GM18498 (cell line): ENCODE data around the gene MAGI2.

Experiments
- ATAC-seq: cut with Tn5 transposase; IDR thresholded peaks from one replicate; pipeline ENCODE4 v1.9.1; 2021; ENCODE audit warnings: mild to moderate bottlenecking, moderate library complexity; ENCODE audit not compliant: unreplicated experiment

MAGI2 gene

DNA sequence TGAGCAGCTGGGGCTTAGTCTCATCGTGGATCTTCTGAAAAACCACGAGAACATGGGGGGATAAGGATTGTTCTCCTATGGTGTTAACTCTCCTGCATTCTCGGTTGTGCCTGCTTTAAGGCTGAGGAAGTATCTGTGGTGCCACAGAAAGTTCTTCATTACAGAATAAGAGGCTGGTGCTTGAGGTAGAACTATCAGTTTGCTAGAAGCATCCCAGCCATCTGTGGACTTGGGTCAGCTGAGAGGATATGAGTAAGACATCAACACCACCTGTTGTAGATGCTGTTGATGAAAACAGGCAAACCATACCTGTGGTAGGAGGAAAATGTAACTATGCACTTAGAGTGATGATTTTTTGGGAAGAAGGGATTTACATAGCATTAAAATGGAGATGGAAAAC, 1238.3 kb downstream of the MAGI2 start:
- no peak for ATAC-seq

DNA sequence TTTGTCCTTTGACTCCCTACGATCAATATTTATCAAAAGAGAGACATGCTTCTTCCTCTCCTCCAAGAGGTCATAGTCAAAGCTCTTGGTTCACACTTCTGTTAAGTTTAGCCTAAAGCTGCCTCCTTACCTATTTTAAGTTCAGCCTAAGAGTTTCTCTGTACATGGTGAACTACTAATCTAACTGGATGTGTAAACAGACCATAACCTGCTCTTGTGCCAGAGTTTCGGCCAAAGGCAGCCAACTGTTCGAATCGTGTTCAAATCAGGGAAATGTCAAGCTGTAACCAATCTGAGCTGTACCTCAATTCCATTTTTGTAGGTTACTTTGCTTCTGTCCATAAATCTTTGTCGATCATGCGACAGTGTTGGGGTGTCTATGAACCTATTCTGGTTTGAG, 1240.1 kb downstream of the MAGI2 start:
- ATAC-seq: no peak

DNA sequence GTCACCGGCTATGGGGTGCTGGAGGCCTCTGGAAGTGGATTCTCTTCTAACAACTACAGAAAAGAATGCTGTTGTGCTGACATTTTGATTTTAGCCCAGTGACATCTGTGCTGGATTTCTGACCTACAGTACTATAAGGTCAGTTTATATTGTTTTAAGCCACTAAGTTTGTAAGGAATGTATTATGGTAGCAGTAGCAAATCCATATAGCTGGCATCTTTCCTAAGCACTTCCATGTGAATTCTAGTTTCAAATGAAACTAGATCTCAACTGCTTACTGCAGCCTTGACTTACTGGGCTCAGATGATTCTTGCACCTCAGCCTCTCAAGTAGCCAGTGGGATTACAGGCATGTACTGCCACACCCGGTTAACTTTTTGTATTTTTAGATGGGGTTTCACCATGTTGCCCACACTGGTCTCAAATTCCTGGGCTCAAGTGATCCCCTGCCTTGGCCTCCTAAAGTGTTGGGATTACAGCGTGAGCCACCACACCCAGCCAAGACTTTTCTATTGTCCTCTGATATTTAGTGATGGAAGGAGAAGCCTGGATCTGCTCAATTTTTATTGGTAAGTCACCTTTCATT, 1240.9 kb downstream of the MAGI2 start:
- no peak for ATAC-seq

DNA sequence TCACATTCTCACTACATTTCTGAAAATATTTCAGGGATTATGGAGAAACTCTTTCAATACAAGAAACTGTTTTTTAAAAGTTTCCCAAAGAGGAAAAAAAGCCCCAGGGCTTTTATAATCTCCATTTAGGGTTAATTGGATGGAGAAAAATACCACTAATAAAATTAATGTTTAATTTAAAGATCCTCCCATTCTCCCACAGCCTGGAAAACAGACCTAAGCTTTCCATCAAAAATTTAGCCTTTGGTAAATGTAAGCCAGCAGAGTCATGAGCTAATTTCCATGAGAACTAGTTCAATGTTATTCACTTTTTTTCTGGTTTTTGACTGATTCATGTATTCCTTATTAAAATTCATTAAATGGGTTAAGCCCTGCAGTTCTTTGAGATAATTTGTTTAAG, 1246.2 kb downstream of the MAGI2 start:
- ATAC-seq: no peak

- no peak for ATAC-seq
Measured at GRCh38 chr7:78206769-78207168, 1246.7 kb downstream of the MAGI2 start.

DNA sequence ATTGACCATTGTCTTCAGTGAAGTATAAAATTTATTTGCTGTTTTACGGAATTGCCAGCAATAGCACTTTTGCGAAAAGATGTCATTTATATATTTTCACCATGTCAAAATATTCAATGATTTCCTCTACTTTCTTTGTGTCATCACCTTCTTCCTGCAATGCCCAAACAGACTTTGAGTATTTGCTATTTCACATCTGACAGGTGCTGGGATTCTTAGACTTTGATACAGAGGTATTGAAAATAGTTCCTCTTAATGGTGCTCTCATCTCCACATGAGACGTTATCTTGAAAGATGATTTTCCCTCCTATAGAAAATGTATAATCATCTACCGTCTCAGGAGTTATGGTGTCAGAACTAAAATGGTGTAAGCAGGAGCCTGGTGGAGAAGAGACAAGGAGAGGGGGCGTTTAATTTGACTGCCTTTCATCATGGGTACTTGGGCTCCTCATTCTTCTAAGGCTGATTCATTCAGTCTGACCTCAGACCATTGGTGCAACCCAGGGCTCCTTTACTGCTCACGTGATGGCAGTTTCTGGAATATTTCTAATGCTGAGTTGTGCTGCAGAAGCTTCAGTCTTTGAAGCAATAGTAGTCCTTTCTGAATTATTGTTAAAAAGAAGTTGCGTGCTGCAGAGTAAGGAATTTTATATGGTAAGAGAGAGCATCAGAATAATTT, 1250.3 kb downstream of the MAGI2 start:
- no peak for ATAC-seq

- no peak for ATAC-seq
Measured at GRCh38 chr7:78198756-78199155, 1254.7 kb downstream of the MAGI2 start.

DNA sequence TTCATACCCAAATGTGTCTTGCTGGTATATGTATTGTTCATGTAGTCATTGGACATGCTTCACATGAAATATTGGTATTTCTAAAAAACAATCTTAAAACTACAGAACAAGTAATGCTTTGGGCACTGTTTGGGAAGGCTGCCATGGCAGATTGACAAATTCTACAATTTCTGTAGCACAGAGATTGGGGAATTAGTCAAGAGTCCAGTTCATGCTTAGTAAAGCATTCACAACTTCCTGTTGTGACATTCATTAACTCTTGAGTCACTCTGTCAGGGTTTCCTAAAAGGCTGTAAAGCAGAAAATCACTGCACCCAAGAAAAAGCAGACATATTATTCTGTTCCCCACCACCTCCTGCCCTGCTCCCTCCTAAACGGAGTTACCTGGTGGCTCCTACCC, 1256.0 kb downstream of the MAGI2 start:
- ATAC-seq: no peak

DNA sequence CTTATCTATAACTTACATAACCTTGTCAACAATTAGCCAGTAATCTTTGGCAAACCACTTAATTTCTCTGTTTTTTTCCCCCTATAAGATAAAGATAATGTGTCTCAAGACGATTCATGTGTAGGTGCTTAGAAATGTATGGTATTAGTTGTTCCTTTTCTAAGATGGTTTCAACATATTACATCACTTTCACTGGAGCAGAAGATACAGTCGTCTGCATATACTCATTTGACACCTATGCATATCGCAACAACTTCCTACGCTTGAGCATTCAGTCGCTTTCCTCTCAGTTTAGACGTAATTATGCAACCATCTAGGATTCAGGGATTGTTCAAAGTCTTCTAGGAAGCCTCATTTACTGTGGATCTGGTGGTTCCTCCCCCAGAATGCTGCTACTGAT, 1258.2 kb downstream of the MAGI2 start:
- ATAC-seq: no peak

GRCh38 chr7:78194611-78195010, 1258.9 kb downstream of the MAGI2 start:
- ATAC-seq: no peak

DNA sequence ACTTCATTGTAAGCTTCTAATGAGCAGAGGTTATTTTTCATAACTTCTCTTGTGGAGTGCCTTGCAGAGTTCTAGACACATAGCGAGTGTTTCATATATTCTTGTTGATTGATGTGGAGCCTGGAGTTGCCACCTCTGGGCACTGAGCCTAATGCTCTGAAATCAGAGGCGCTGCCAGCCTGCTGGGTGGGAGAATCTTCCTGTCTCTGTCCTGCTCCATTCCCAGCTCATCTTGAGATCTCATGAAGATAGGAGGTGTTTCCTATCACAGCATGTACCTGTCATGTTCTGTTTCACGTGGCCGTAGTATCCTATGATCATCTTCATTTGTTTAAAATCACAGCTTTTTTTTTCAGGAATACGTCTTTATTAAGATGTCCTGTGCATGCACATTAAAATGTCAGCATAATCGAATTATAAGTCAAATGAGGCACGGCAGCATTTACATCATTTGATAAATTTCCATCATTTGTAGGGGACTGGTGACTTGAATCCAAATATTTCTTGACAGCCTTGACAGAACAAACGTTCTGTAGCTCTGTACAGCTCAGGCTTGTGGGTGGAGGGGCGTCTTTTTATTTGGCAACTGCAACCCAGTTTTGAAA, 1261.9 kb downstream of the MAGI2 start:
- no peak for ATAC-seq

GRCh38 chr7:78189762-78190161, 1263.7 kb downstream of the MAGI2 start:
- ATAC-seq: no peak

DNA sequence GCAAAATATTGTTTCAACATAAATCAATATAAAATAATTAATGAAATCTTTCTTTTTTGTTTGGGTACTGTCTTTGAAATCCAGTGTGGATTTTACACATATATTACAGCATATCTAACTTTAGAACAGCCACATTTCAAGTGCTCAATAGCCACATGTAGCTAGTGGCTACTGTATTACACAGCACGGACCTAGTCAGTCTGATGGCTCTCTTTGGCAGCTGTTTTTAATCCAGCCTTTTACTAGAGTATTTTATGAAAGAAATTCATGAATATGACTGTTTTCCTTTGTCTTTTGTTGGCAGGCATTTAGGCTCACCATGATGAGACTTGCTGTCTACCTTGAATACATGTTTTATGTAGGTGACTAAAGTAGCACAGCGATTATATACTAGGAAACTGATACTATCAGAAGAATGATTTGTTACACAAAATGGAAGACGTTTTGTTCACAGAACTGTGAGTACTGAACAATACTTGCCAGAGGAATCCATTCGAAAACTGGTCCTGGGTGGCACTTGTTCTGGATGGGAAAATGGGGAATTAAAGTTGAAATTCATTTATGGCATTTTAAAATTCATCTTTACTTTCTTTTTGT, 1268.2 kb downstream of the MAGI2 start:
- no peak for ATAC-seq

DNA sequence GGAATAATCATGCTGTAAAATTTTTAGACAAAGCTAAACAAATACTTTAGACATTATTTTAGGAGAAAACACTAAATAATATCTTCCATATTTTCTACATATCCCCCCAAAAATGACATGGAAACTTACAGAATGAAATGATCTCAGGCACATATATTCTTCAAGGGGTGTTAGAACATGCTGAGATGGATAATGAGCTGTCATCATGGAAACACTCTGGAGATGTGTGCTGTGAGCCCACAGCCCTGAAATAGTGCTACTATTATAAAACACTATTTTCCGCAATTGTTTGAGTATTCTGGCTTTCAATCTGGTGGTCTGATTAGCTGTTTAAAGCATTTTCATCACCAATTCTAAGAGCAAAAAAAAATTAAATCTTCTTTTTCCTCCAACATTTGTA, 1269.2 kb downstream of the MAGI2 start:
- no peak for ATAC-seq

DNA sequence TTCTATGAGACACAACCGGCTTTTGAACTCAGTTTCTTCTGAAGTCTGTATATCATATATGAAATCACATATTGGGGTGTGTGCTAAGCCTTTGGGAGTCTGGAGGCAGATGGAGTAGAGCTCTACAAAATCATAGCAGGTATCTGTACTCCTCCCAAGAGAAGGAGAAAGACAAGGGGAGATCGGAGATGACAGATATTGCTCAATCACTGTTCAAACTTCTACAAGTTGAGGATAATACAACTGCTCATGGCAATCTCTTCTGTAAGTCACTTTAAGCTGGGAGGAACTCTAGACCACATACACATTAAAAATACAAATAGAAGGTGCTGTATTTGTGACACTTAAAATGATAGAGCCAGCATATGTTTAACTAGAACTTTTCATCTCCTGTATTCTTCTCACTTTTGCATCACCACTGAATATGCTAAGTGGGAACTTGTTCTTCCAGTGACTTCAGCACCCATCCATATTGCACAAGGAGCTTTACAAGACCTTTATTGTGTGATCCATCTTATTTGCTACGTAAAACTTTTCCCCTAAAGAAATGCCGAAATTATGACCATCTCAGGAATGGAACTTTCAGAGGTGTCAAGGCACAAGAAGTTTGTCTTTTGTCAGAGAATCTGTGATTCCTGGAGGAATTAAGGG, 1273.5 kb downstream of the MAGI2 start:
- no peak for ATAC-seq

DNA sequence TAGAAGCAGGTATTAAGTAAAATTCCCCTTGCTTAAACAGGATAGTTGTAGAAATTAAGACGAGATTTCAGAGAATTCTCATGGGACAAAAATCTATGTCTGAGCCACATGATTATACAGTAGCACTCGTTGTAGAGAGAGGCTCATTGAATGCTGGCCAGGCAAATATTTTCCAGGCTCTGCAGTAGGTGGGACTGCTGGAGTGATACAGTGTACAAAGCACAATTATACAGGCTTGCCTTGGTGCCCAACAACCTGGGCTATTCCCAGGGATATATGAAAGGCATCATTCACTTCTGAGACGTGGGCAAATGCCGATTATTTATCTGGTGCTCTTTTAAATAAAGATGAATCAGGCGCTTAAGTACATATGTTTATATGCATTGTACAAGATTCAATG, 1274.3 kb downstream of the MAGI2 start:
- no peak for ATAC-seq

- ATAC-seq: no peak
Measured at GRCh38 chr7:78178319-78178718, 1275.1 kb downstream of the MAGI2 start.

DNA sequence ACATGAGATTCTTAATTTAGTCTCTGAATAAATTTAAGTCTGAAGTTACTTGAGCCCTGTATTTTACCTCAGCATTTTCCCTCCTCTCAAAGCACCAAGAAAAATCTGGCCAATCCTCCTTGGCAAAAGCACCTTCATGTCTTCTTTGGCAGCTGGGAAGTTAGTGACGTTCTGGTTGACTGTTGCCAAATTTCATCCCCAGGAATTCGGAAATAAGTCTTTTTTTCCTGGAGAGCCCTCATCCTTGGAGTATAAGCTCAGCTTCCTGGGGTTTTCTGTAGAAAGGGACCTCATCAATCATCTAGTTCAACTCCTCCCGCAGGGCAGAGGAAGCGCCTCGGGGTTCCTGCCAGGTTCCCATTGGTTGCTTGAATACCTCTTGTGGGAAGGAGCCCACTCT, 1277.3 kb downstream of the MAGI2 start:
- no peak for ATAC-seq

DNA sequence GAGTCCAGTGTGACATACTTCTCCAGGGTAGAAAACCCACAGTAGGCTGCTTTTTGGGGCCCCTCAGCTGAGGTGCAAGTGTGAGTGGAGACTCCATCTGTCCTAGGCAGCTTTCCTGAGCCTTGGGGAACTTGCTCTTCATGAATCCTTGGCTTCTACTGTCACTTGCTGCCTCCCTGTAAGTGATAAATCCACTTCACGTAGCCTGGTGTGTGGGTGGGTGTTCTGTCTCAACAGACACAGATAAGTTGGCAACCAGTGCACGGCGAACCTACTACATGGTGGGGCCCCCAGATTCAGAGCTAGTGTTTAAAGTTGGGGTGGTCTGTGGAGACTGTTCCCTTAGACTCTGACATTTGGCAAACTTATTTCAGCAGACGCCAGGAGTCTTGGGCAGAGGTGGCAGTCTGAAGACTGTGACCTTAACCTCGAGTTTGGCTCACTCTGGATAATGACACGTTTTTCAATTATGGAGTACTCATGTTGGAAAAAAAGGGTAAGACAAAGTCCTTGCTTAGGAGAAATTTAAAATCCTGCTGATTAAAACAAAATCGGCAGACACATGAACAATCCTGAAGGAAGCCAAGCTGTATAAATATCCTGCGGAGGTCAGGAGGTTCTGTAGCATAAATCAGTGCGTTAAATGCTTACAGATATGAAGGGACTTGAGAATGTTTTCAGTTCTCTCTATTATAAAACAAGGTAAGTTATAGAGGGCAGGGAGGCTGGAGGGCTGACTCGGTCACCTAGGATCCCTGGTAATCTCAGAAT, 1278.0 kb downstream of the MAGI2 start:
- ATAC-seq: no peak

DNA sequence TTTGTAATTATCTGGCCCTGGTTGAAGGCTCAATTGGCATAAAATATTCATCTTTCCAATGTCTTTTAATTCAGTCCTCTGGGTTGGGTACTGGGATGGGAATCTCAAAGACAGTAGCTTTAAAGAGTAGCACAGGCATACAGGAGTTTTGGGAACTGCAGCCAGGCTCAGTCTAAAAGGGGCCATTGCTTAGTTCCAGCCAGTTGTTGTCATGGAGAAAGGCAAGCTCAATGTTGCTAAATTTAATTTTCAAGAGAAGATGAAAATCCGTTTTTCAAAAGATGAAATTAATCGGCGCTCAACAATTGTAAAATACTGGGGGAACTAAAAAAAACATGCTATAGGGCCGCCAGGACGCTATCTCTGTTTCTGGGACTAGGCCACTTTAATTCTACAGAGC, 1279.8 kb downstream of the MAGI2 start:
- no peak for ATAC-seq
